OCI-M2 (cell line): ENCODE data around the gene EIF3B.
"Not testable (repeated sequence)": the region's sequence is repeated elsewhere in the genome, so short reads cannot be mapped to it uniquely, and the experiment has no call there.

Experiments
- DNase-seq: peaks from one replicate; lab custom pipeline; 2025; ENCODE audit not compliant: unreplicated experiment; lab: John Stamatoyannopoulos, UW

Gene EIF3B

DNA sequence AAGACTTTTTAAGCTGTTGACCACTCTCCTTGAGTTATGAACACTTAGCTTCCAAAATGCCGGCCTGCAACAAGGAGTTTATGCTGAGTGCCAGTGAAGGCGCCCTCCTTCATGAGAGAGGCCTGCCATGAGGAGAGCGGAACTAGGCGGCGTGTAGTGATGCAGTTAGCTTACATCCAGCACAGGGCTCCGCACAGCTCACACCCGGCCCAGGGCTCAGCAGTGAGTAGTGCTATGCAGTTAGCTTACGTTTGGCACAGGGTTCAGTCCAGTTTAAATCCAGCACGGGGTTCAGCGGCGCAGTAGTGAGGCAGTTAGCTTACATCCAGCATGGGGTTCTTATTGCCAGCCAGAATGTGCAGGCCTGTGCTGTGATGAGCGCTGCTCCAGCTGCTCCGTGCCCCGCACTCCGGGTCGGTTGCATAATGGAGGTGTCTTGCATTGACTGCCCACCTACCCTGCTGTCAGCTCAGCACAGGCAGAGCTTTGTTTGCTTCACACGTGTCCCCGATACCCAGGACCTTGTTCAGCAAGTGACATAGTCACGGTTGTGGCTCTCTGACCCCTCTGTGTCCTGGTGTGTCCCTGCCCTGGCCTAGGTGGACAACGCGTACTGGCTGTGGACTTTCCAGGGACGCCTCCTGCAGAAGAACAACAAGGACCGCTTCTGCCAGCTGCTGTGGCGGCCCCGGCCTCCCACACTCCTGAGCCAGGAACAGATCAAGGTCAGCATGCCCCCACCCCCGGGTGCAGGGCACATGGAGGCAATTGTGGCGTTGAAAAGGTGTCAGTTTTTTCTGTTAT, 21.9 kb downstream of the EIF3B start:
- no peak for DNase-seq

DNA sequence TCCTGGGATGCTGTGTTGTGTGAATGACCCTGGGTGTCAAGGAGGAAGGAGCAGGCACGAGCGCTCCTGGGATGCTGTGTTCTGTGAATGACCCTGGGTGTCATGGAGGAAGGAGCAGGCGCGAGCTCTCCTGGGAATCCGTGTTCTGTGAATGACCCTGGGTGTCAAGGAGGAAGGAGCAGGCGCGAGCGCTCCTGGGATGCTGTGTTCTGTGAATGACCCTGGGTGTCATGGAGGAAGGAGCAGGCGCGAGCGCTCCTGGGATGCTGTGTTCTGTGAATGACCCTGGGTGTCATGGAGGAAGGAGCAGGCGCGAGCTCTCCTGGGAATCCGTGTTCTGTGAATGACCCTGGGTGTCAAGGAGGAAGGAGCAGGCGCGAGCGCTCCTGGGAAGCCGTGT, 22.9 kb downstream of the EIF3B start:
- not testable (repeated sequence) for DNase-seq

GRCh38 chr7:2378125-2378524, 23.5 kb downstream of the EIF3B start:
- DNase-seq = not testable (repeated sequence)

DNA sequence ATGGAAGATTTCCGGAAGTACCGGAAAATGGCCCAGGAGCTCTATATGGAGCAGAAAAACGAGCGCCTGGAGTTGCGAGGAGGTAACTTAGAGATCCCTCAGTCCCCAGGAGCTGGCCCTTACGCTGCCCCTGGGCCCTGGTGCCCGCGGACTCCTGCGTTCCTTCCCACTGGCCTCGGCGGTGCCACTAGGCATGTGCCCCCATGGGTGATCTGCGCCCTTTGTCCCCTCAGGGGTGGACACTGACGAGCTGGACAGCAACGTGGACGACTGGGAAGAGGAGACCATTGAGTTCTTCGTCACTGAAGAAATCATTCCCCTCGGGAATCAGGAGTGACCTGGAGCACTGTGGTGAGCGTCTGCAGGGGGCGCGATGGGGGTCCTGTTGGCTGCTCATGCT, 24.5 kb downstream of the EIF3B start:
- no peak for DNase-seq

- no peak for DNase-seq
Measured at GRCh38 chr7:2379821-2380450, 25.3 kb downstream of the EIF3B start.

- no peak for DNase-seq
Measured at GRCh38 chr7:2380461-2380860, 25.8 kb downstream of the EIF3B start.

GRCh38 chr7:2381227-2381626, 26.6 kb downstream of the EIF3B start:
- no peak for DNase-seq

DNA sequence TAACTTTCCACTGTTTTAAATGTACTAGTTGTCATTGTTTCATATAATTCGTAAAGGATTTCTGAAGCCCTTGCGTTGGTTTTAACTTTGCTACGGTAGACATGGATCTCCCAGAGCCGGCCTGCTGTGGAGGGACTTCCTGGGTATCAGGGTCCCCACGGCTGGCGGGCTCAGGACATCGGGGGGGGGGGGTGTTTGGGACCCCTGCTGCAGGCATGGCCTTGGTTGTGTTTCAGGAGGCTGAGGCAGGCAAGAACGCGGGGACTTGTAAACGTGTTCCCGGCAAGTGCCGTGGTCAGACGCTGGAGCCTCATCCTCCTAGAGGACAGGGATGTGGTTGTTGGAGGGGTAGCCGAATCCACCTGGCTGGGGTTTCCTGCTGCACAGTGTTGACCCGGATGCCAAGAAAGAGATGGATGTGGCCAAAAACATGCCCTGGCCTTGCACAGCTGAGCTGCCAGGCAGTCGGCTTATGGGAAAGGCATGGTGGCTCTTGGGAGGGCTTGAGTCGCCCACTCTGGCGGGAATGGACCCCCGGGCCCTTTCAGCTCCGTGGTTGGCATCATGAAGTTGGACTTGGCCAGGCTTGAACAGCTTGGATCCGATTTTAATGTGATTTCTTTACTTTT, 27.4 kb downstream of the EIF3B start:
- no peak for DNase-seq

- no peak for DNase-seq
Measured at GRCh38 chr7:2383543-2384274, 29.1 kb downstream of the EIF3B start.

DNA sequence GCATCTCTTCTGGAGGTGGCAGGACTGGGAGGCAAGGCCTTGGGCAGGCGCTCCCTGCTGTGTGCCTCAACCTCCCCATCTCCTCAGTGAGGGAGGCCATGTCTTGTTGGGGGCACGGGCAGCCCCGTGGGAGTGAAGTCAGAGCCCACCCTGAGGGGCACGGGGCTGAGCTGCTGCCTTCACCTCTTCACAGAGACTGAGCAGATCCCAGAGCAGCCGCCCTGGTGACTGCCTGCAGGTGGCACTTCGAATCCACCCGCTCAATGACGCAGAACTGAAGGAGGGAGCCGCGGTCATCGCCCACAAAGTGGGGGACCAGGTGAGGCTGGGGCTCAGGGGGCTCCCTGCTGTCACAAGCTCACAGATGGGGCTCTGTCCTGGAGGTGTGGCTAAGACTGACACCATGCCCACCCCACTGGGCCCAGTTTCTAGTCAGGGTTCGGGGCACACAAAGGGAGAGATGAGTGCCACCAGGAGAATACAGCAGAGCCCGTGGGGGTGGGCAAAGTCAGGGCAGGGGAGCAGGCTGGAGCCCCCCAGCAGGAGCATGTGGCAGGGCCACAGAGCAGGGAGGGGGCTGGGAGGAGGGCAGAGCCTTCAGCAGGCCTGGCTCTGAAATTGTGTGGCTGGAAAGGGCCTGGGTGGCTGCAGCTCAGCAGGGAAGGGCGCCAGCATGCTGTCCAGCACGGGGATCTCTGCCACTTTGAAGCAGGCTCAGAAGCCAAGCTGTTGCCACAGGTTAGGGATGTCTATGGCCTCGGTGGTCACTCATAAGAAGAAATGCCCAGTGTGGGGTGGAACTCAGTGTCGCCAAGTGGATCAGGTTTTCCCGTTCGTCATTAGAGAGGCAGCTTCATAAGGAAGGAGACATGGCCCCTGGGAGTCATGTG, 30.0 kb downstream of the EIF3B start:
- DNase-seq = no peak

- DNase-seq = not testable (repeated sequence)
Measured at GRCh38 chr7:2386122-2386521, 31.5 kb downstream of the EIF3B start.

DNA sequence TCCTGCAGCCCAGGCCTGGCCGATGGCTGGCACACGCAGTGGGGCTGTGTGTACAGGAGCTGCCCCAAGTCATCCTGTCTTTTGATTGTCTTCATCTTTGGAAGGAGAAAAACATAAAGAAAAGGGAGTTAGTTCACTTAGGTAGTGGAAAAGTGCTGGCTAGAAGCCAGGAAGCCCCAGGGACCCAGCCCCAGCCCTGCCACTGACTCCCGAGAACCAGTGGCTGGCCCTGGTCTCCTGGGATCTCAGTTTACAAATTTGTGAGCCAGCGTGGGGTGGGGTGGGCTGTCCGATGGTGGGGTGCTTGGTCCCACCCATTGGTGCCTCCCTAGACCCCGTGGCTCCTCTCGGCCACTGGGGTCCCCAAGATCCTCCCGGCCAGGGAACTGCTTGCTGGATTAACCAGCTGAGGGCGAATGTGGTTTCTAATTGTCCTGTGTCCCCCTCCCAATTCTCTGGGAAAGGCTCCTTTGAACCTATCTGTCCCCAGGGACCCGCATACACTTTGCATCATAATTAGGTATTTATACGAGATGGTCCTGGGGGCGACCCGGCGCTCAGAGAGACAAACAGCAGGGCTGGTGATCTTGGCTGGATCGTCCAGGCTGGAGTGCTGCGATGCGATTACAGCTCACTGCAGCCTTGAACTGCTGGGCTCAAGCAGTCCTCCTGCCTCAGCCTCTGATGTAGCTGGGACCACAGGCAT, 32.5 kb downstream of the EIF3B start:
- DNase-seq = no peak

GRCh38 chr7:2387897-2388636, 33.4 kb downstream of the EIF3B start:
- no peak for DNase-seq

DNA sequence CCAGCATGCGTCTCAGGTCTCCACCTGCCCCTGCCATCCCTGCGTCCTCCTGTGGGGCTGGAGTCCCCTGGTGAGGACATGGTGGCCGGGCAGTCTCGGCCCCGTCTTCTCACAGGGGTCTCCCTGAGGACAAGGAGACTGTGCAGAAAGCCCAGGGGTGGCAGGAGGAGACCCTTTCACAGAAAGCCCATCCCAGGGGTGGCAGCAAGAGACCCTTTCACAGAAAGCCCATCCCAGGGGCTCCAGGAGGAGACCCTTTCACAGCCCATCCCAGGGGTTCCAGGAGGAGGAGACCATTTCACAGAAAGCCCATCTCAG, 34.0 kb downstream of the EIF3B start:
- no peak for DNase-seq

GRCh38 chr7:2390020-2390816, 35.6 kb downstream of the EIF3B start:
- DNase-seq = not testable (repeated sequence)

GRCh38 chr7:2393706-2394105, 39.1 kb downstream of the EIF3B start:
- DNase-seq = no peak

GRCh38 chr7:2394566-2395082, 40.0 kb downstream of the EIF3B start:
- no peak for DNase-seq

DNA sequence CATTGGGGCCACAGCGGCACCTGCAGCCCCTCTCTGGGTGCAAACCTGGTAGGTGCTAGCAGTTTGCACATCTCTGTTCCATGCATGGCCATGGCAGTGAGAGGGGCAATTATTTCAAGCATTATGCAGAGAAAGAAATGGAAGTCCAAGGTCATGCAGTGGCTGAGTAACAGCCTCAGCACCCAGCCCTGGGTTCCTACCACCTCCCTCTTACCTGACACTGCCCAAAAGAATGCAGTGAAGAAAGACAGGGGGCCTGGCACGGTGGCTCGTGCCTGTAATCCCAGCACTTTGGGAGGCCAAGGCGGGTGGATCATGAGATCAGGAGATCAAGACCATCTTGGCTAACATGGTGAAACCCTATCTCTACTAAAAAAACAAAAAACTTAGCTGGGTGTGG, 43.9 kb downstream of the EIF3B start:
- DNase-seq = no peak
